Measurements from ENCODE around the gene COPG1. TPM values are rescaled to one million over a fixed set of nuclear protein-coding genes. Genes with fewer than 3 reads are reported as not detected.
"Not testable (repeated sequence)": the region's sequence is repeated elsewhere in the genome, so short reads cannot be mapped to it uniquely, and the experiment has no call there.

The COPG1 gene, protein sequence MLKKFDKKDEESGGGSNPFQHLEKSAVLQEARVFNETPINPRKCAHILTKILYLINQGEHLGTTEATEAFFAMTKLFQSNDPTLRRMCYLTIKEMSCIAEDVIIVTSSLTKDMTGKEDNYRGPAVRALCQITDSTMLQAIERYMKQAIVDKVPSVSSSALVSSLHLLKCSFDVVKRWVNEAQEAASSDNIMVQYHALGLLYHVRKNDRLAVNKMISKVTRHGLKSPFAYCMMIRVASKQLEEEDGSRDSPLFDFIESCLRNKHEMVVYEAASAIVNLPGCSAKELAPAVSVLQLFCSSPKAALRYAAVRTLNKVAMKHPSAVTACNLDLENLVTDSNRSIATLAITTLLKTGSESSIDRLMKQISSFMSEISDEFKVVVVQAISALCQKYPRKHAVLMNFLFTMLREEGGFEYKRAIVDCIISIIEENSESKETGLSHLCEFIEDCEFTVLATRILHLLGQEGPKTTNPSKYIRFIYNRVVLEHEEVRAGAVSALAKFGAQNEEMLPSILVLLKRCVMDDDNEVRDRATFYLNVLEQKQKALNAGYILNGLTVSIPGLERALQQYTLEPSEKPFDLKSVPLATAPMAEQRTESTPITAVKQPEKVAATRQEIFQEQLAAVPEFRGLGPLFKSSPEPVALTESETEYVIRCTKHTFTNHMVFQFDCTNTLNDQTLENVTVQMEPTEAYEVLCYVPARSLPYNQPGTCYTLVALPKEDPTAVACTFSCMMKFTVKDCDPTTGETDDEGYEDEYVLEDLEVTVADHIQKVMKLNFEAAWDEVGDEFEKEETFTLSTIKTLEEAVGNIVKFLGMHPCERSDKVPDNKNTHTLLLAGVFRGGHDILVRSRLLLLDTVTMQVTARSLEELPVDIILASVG
- total RNA-seq (100 to 1,000 TPM; 101 to 102 TPM), total RNA-seq (77.9 to 132 reads per million in 2 donors)

- DNase-seq (peak; percentile 80 to 83 (median 82)), ATAC-seq (peak; percentile 88)
- Mint-ChIP-seq H3K4me1 (peaks cover 34% of the 10 kb centered on the region), H3K27me3 (no peaks in the 10 kb centered on the region), H3K36me3 (ENCODE audit: low read depth) (peaks cover 2% of the 10 kb centered on the region), H3K4me3 (peak within 1 kb of the TSS; percentile 97), H3K27ac (peak within 1 kb of the TSS; percentile 99)
- no peaks in the 10 kb centered on the region for H3K9me3 ChIP-seq (ENCODE audit: control insufficient read depth, low read length, poor library complexity, severe bottlenecking)
Measured at GRCh38 chr3:129249284-129250065, at the start of gene COPG1. COPG1 (plus strand) TSS chr3:129249606; CDS start chr3:129249710, 104 bp downstream.

- DNase-seq (no peak), ATAC-seq (no peak)
- H3K27ac Mint-ChIP-seq = no peak overlapping the region
- no peaks in the 10 kb centered on the region for H3K36me3 Mint-ChIP-seq (ENCODE audit: low read depth)
- H3K4me3 Mint-ChIP-seq = no peak overlapping the region
- no peaks in the 10 kb centered on the region for H3K4me1 Mint-ChIP-seq
- no peaks in the 10 kb centered on the region for H3K9me3 ChIP-seq (ENCODE audit: control insufficient read depth, low read length, poor library complexity, severe bottlenecking)
- no peaks in the 10 kb centered on the region for H3K27me3 Mint-ChIP-seq
Measured at GRCh38 chr3:129204473-129204872, 44.9 kb upstream of the COPG1 start.

DNA sequence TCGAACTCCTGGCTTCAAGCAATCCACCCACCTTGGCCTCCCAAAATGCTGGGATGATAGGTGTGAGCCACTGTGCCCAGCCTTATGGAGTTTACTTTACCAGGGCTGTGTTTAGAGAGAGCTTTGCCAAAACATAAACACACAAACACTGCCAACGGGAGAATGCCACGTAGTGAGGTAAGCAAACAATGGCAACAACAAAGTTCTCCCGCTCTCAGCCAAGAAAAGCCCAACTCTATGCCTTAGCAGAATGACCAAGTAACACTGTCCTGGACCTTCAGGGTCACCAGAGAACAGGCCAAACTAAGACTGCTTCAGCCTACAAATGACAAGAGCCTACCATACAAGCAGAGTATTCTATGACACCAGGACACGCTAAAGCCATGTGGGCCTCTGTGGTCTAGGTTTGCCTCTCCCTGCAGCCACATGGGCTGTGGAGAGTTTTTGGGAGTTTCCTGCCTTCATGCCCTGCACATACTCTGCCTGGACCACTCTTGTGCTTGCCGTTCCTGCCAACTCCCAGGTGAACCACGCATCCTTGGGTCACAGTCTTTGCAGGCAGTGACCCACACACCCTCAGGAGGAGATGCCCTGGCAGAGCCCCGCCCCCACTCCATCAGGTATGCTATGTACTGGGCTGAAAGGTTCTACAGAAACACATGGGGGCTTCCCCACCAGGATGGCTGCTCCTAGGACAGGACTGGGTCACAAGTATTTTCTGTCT, 44.1 kb upstream of the COPG1 start:
- no peaks in the 10 kb centered on the region for H3K9me3 ChIP-seq (ENCODE audit: control insufficient read depth, low read length, poor library complexity, severe bottlenecking)
- Mint-ChIP-seq H3K36me3 (ENCODE audit: low read depth) (no peaks in the 10 kb centered on the region), H3K4me1 (peaks cover 2% of the 10 kb centered on the region), H3K4me3 (no peak overlapping the region), H3K27ac (no peak overlapping the region), H3K27me3 (peaks cover 4% of the 10 kb centered on the region)
- DNase-seq (no peak), ATAC-seq (no peak)

DNA sequence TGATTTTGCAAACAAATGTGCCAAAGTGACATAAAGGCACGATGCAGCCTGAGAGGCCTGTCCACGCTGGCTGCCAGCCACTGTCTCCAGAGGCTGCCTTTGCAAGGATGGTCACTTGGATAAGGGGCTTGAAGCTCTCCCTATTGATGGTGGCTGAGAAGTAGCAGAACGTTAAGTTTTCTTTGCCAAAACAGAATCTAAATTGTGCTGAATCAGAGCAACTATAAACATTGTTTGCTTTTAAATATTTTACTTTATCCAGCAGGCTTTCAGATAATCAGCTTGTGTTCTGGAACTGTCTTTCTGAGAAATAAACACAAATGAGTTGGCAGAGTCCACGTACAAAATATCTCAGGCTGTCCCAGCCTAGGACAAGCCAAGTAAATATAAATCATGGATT, 41.9 kb upstream of the COPG1 start:
- Mint-ChIP-seq H3K4me1 (peaks cover 3% of the 10 kb centered on the region), H3K27ac (no peak overlapping the region), H3K4me3 (no peak overlapping the region), H3K36me3 (ENCODE audit: low read depth) (no peaks in the 10 kb centered on the region), H3K27me3 (peaks cover 6% of the 10 kb centered on the region)
- DNase-seq = no peak
- ATAC-seq = no peak
- no peaks in the 10 kb centered on the region for H3K9me3 ChIP-seq (ENCODE audit: control insufficient read depth, low read length, poor library complexity, severe bottlenecking)

- Mint-ChIP-seq H3K36me3 (ENCODE audit: low read depth) (no peaks in the 10 kb centered on the region), H3K27ac (no peak overlapping the region), H3K4me1 (peaks cover 3% of the 10 kb centered on the region), H3K4me3 (no peak overlapping the region), H3K27me3 (peaks cover 6% of the 10 kb centered on the region)
- DNase-seq (no peak), ATAC-seq (no peak)
- no peaks in the 10 kb centered on the region for H3K9me3 ChIP-seq (ENCODE audit: control insufficient read depth, low read length, poor library complexity, severe bottlenecking)
Measured at GRCh38 chr3:129211345-129211744, 38.1 kb upstream of the COPG1 start.

- no peak overlapping the region for H3K27ac Mint-ChIP-seq
- peaks cover 3% of the 10 kb centered on the region for H3K4me1 Mint-ChIP-seq
- H3K4me3 Mint-ChIP-seq = no peak overlapping the region
- no peak for ATAC-seq
- peaks cover 6% of the 10 kb centered on the region for H3K27me3 Mint-ChIP-seq
- no peaks in the 10 kb centered on the region for H3K9me3 ChIP-seq (ENCODE audit: control insufficient read depth, low read length, poor library complexity, severe bottlenecking)
- H3K36me3 Mint-ChIP-seq (ENCODE audit: low read depth) = no peaks in the 10 kb centered on the region
- no peak for DNase-seq
Measured at GRCh38 chr3:129211772-129212171, 37.6 kb upstream of the COPG1 start.

DNA sequence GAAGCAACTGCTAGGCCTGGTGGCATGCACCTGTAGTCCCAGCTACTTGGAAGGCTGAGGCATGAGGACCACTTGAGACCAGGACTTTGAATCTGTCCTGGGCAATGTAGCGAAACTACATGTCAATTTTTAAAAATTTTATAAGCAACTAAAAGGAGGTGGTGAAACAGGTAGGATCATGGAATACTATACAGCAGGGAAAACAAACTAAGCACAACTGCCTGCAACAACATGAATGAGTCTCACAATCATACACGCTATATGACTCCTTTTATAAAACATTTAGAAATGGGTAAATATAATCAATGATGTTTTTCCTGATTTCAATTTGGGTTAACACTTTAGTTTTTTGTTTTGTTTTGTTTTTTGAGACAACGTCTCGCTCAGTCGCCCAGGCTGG, 36.2 kb upstream of the COPG1 start:
- Mint-ChIP-seq H3K4me1 (peaks cover 3% of the 10 kb centered on the region), H3K4me3 (no peak overlapping the region), H3K27me3 (peaks cover 6% of the 10 kb centered on the region), H3K36me3 (ENCODE audit: low read depth) (no peaks in the 10 kb centered on the region), H3K27ac (no peak overlapping the region)
- DNase-seq (no peak), ATAC-seq (no peak)
- H3K9me3 ChIP-seq (ENCODE audit: control insufficient read depth, low read length, poor library complexity, severe bottlenecking) = no peaks in the 10 kb centered on the region

- H3K27ac Mint-ChIP-seq = no peak overlapping the region
- no peak overlapping the region for H3K4me3 Mint-ChIP-seq
- H3K4me1 Mint-ChIP-seq = no peaks in the 10 kb centered on the region
- ATAC-seq = no peak
- no peak for DNase-seq
- H3K9me3 ChIP-seq (ENCODE audit: control insufficient read depth, low read length, poor library complexity, severe bottlenecking) = no peaks in the 10 kb centered on the region
- H3K36me3 Mint-ChIP-seq (ENCODE audit: low read depth) = no peaks in the 10 kb centered on the region
- H3K27me3 Mint-ChIP-seq = no peaks in the 10 kb centered on the region
Measured at GRCh38 chr3:129218742-129219141, 30.7 kb upstream of the COPG1 start.

- DNase-seq; H3K27me3 Mint-ChIP-seq; H3K27ac Mint-ChIP-seq; H3K4me3 Mint-ChIP-seq; ATAC-seq; H3K9me3 ChIP-seq (ENCODE audit: control insufficient read depth, low read length, poor library complexity, severe bottlenecking); H3K36me3 Mint-ChIP-seq (ENCODE audit: low read depth): not testable (repeated sequence)
- H3K4me1 Mint-ChIP-seq = peaks cover 21% of the 10 kb centered on the region
Measured at GRCh38 chr3:129224387-129224786, 25.0 kb upstream of the COPG1 start.

GRCh38 chr3:129224984-129225393, 24.4 kb upstream of the COPG1 start:
- Mint-ChIP-seq H3K36me3 (ENCODE audit: low read depth) (no peaks in the 10 kb centered on the region), H3K4me1 (peaks cover 21% of the 10 kb centered on the region), H3K4me3 (peak overlapping the region; percentile 36), H3K27ac (peak overlapping the region; percentile 66), H3K27me3 (no peaks in the 10 kb centered on the region)
- DNase-seq (no peak), ATAC-seq (no peak)
- no peaks in the 10 kb centered on the region for H3K9me3 ChIP-seq (ENCODE audit: control insufficient read depth, low read length, poor library complexity, severe bottlenecking)

- peak overlapping the region; percentile 32 for H3K27ac Mint-ChIP-seq
- peaks cover 23% of the 10 kb centered on the region for H3K4me1 Mint-ChIP-seq
- H3K4me3 Mint-ChIP-seq = no peak overlapping the region
- ATAC-seq (no peak), DNase-seq (no peak)
- no peaks in the 10 kb centered on the region for H3K9me3 ChIP-seq (ENCODE audit: control insufficient read depth, low read length, poor library complexity, severe bottlenecking)
- no peaks in the 10 kb centered on the region for H3K36me3 Mint-ChIP-seq (ENCODE audit: low read depth)
- no peaks in the 10 kb centered on the region for H3K27me3 Mint-ChIP-seq
Measured at GRCh38 chr3:129226374-129226773, 23.0 kb upstream of the COPG1 start.

DNA sequence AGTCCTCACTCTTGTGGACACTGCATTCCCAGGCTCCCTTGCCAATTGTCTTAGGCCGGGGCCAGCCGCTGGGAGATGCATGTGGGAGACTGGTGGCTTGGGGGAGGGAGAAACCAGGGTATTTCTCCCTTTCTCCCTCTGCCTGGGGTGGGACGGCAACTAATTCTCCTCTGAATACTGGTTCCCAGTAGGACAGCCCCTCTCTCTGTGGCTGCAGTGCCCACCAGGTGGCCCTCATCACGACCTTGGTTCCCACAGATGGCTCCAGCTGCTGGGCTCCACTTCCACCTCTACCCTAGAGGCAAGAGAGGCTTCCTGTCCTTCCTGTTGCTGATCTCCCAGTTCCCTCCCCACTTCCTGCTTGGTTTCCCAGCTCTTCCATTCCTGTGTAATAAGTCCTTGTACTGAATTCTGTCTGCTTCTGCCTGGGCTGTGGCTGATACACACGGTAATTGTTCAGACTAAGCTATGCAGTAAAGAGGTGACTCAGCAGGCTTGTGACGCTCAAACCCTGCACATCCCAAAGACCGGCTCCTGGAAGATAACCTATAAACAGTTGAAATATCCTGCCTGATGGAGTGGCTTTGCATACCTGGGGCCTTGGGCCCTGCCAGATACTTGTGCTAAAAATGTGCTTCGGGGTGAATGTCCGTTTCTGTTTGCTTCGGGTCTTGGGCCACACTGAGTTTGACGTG, 20.4 kb upstream of the COPG1 start:
- Mint-ChIP-seq H3K4me3 (peak overlapping the region; percentile 36), H3K27me3 (no peaks in the 10 kb centered on the region), H3K36me3 (ENCODE audit: low read depth) (no peaks in the 10 kb centered on the region), H3K4me1 (peaks cover 30% of the 10 kb centered on the region), H3K27ac (no peak overlapping the region)
- no peaks in the 10 kb centered on the region for H3K9me3 ChIP-seq (ENCODE audit: control insufficient read depth, low read length, poor library complexity, severe bottlenecking)
- DNase-seq = no peak
- ATAC-seq = no peak

All from T-helper 17 cell (primary cell).